GM21825 (cell line): ENCODE measurements around the gene NRTN.

Experiments
- ATAC-seq: cut with Tn5 transposase; IDR thresholded peaks from one replicate; pipeline ENCODE4 v1.9.1; 2021; ENCODE audit warnings: mild to moderate bottlenecking, moderate library complexity; ENCODE audit not compliant: unreplicated experiment

The NRTN gene

DNA sequence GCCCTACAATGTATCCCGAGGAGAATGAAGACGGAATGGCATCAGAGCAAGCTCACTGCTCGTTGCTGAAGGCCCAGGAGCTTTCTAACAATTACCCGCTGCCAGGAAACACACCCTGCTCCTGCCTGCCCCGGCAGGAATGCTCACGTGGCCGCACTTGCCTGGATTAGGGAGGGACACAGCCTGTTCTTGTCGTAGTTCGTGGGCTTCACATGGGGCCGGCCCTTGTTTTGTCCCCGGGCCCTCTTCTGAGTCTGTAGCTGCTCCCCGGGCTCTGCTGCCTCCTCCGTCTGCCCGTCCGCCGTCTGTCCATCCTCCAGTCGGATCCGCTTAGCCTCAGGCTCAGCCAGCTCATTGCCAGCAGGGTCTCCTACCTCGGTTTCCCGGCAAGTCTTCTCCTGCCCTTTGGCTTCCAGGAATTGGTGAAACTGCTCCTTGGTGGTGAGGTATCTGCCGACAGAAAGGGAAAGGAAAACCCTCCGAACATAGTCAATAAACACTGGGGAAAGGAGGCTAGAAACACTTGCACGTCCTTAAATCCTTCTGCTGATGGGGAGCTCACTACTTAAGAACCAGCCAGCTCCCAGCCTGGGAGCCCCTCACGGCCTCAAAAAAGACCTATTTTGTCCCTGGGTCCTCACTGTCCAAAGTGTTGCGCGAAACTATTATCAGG lies 14.8 kb upstream of the NRTN start:
- ATAC-seq, result no peak

DNA sequence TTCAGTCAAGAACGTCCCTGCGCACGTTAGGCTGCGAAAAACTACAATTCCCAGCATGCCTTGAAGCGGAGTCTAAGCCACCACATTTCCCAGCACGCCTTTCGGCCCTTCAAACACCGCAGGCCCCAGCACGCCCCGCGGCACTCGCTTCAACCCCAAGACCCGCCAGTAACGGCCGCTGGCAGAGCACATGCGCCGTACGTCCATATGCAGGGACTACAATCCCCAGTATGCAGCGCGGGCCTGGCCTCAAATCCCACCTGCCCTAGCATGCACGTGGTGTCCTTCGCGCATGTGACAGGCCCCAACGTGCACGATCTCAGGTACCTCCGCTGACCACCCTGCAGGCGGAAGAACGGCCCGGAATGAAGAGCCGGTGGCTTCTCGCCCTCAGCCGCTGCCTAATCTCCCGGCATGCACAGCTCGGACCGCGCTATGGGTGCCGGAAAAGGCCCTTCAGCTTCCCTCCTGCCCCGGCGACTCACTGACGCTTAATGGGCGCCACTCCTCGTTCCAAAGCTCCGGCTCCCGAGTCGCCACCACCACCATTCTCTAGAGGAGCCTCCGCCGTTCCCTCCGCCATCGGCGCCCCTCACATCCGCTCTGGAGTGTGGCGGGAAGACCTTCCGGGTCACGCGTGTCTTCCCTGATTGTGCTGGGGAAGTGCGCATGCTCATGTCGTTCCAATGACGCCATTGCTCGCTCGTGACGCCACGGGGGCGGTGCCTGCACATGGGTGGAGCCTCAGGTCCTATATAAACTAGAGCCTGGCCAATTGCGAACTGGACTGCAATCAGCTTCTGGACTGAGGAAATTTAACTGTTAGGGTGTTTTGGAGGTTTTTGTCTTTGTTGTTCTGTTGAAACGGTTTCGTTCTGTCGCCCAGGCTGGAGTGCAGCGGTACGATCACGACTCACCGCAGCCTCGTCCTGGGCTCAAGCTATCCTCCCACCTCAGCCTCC lies 14.0 kb upstream of the NRTN start, which contains the start of gene DUS3L:
TSS of gene DUS3L (minus strand) at position 605 of the 962 bp plus-strand sequence. CDS start at position 583, 22 bp downstream.
- ATAC-seq, result peak; percentile 74

DNA sequence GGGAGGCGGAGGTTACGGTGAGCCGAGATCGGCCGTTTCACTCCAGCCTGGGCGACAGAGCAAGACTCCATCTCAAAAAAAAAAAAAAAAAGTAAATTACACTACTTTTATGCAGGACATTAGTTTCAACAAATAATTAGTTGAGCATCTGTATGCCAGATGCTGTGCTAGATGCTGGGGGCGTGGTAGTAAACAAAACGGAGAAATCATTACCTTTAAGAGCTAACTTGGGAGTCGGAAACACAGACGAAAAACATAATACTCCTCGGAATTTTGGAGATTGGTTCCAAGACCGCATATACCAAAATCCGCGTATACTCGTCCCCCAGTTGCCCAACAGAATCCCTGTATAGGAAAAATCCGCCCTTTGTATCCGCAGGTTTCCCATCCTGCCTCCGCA lies 12.6 kb upstream of the NRTN start:
- ATAC-seq, result no peak

DNA sequence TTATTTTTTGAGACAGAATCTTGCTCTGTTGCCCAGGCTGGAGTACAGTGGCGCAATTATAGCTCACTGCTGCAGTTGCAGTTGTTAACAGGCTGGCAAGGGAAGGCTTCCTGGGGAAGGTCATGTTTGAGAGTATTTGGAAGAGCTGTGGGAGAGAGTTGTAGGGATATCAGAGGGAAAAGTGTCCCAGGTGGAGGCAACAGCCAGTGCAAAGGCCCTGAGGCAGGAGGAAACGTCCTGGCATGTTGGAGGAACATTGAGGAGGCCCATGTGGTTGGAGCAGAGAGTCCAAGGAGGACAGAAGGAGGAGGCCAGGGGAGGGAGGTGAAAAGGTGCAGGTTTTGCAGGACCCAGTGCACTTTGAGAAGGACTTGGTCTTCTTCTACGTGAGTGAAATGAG lies 11.7 kb upstream of the NRTN start:
- no peak for ATAC-seq

DNA sequence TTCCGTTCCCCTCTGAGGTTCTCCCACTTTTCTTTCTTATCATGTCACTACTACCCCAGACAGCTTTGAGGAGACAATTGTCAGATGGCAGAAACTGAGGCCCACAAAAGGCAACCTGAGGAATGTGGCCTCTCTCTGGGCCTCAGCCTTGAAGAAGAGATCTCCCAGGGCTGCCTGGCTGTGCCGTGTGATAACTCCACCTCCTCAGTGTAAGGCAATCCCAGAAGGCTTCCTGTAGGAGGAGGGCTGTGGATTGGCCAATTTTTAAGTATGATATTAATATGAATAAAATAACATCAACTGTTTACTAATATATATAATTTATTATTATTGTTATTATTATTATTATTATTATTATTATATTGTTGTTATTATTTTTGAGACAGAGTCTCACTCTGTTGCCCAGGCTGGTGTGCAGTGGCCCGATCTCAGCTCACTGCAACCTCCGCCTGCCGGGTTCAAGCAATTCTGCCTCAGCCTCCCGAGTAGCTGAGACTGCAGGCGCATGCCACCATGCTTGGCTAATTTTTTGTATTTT lies 9.4 kb upstream of the NRTN start:
- ATAC-seq, result no peak

DNA sequence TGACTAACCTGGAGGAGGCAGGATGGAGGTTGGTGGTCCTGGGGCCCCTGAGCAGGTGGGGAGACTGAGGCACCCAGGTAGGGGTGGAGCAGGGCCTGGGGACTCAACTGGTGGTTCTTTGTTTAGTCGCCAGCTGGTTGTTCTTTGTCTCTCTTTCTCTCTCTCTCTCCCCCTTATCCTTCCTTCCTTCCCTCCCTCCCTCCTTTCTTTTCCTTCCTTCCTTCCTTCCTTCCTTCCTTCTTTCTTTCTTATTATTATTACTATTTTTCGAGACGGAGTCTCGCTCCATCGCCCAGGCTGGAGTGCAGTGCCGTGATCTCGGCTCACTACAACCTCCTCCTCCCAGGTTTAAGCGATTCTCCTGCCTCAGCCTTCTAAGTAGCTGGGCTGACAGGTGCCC lies 6.6 kb upstream of the NRTN start:
- no peak for ATAC-seq

DNA sequence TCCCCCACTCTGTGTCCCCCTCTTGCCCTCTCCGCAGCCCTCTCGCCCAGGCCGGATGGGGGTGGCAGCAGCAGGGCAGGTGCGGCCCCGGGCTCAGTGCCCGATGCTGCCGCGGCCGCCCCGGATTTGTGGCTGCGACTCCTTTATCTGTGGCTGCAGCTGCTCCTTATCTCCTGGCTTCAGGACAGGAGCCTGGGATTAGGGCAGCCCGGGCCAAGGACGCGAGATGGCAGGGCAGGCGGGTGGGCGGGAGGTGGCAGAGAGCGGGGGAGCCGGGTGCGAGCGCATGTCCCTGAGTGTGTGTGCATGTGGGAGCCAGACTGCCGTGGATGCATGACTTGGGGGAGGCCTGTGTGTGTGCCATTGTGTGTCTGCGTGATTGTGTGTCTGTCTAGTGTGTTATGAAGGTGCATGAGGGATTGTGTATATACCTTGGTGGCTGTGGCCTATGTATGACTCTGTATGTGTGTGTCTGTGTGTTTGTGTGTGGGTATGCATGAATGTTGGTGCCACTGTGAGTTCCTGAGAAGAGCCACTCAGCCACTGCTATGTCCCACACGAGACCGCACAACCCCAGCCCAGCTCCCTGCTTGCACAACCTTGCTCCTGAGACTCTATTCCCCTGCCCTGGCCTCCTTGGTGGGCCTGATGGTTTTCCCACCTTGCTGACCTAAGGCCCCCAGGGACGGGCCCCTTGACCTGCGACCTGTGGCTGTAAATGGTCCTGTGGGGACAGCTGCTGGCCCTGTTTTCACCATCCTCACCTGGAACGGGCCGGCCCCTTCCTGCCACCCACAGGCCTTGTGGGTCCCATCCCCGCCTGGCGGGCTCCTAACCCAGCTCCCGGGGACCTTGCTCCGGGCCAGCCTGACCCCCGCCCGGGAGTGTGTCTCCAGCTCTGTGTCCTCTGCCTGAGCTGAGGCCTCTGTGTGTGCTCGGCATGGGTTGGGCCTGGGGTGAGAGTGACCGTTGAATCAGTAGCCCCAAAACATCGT lies 5.3 kb upstream of the NRTN start:
- ATAC-seq, result no peak

DNA sequence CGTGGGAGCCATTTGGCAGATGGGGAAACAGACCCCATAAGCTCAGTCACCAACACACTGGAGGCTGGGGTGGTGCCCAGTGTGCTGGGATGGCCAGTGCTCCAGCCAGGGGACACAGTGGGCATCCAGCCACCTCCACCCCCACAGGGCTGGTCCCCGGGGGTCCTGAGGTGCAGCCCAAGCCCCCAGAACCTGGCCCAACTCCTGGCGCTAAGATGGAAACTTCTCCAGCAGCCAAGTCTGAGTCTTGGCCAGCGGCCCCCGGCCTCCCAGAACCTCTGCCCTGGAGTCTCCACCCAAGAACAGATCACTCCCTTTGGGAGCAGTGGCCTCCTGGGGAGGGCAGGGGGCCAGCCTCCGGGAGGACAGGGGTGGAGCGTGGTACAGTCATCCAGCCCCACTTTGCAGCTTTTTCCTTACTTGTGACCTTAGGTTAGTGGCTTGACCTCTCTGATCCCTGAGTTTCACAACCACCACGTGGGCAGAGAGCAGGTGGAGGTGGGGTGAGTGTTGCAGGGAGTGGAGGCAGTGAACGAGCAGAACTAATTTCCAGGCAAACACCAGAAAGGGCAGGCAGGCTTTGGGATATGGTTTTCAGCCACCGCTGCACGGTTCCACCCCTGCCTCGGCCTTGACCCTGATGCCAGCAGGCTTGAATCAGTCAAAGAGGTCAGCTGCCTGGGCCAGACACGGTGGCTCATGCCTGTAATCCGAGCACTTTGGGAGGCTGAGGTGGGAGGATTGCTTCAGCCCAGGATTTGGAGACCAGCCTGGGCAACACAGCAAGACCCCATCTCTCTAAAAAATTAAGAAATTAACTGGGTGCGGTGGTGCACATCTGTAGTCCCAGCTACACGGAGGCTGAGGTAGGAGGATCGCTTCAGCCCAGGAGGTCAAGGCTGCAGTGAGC lies 4.3 kb upstream of the NRTN start:
- ATAC-seq, result no peak

DNA sequence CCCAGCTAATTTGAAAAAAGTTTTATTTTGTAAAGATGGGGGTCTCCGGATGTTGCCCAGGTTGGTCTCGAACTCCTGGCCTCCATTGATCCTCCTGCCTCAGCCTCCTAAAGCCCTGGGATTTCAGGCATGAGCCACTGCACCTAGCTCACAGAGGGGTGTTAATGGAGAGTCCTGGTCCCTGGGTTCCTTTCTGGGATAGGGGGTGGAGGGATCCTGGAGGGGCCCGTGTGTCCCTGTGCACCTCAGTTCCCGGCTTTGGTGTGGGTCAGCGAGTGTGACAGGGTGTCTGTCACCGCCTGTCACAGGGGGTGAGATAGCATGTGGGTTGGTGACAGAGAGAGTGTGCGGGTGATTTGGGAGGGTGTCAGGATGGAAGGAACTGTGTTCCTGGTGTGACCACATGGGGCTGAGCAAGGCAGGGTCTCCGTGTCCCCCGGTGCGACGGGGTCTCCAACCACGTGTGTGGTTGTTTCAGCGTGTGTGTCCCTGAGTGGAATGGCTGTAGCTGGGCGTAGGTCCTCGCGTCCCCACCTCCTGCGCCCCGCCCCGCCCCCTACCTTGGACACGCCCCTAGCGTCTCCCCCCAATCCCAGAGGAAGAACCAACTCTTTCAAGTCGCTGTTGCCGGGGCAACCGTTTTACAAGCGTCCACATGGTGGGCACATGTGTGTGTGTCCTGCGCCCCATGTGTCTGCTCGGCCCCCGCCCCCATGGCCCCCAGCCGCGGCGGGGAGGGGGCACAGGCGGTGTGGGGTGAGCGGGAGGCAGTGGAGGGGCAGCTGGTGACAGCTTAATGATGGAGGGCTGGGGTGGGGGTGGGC lies 2.9 kb upstream of the NRTN start:
- no peak for ATAC-seq

DNA sequence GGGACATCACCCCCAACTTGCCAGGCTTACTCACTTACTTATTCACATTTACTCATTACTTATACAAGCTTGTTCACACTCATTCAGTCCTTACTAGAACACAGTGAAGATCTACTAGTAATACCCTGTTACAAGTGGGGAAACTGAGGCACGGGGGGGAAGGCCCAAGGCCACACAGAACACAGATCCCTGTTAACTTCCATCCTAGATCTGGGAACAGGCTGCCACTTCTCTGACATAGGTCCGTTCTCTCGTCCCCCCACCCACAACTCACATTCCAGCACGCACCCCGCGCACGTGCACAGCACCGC lies 1.5 kb upstream of the NRTN start:
- no peak for ATAC-seq

DNA sequence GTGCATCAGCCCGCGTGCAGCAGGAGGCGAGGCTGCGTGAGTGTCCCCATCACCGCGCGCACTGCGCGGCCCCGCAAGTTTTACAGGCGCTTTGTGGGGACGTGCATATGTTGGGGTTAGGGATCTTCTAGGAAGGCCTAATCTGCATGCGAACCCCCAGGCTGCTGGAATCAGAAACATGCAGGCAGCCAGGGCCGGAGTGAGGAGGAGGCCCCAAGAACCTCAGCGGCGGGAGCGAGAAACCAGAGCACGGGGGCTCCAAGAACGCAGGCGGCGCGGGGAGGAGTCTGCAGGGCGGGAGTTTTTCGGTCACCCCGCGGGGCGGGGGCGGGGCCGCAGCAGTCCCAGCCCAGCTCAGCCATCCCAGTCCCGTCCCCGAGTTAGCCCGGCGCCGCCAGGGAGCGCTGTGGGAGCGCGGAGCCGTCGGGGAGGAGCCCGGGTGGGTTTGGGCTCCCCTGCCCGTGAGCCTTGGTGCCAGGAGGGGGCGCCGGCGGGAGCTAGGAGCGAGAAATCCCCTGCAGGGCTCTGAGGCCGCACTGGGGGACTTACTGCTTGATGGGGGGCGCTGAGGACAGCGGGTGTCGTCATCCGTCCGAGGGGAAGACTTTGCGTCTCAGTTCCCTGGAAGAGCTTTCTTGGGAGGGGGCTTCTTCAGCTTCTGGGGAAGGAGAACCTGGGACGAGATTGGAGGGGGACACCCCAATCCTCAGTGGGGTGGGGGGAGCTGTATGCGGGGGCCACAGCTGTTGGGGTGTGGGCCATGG lies 933 bp upstream of the NRTN start:
- peak; percentile 81 for ATAC-seq

DNA sequence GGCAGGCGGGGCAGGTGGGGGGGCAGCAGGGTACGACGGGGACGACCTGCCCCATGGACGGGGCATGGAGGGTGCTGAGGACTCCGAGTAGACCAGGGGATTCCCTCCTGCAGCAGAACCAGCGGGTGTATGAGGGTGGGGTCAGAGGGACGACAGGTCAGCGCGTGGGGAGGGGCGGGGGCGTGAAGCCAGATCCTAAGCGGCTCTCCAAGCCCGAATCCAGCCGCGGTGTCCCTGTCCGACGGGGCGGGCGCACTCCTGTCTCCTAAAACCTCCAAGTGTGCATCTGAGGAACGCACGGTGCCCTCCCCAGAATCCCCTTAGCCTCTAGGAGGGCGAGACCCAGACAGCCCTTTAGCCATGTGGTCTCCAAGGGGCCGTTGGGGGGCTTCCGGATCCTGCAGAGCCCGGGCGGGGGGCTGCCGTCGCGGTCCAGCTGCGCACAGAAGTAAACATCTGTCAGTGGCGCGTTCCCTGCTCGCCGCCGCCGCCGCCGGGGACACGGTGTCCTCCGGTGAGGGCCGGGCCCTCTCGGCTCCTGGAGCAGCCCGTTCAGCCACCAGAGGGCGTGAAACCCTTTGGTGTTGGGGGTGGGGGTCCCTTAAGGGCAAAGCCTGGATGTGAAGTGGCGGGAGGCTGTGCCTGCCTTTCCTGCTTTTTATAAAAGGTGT lies 730 bp downstream of the NRTN start:
- no peak for ATAC-seq

DNA sequence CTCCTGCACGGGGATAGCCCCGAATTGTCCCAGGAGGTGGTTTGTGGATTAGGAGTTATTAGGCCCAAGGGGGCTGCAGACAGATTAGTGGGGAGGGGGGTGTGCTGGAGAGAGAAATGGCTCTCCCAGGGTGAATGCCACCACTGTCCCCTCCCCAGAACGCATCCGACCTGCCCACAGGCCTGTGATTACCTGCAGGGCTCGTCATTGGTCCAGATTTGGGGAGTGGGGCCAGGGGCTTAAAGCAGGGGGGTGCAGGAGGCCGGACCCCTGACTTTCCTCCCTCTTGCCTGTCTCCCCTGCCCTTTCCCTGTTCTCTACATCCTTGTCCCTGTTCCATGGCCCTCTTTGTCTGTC lies 1.2 kb downstream of the NRTN start:
- ATAC-seq, result no peak

DNA sequence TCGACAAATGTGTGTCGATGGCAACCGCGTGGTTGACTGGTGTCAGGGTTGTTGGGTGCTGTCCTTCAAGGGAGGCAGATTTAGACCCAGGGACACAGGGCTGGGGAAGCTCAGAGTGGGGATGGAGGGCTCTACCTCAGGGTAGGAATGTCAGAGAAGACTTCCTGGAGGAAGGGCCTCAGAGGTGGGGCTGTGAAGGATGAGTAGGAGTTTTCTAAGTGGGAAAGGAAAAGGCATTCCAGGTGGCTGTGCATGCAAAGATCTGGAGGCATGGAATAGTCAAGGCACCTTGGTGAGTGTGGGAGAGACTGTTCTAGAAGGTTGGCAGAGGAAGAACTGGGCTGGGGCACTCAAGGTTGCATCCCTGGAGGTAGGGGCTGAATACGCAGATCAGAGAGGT lies 2.0 kb downstream of the NRTN start:
- no peak for ATAC-seq

DNA sequence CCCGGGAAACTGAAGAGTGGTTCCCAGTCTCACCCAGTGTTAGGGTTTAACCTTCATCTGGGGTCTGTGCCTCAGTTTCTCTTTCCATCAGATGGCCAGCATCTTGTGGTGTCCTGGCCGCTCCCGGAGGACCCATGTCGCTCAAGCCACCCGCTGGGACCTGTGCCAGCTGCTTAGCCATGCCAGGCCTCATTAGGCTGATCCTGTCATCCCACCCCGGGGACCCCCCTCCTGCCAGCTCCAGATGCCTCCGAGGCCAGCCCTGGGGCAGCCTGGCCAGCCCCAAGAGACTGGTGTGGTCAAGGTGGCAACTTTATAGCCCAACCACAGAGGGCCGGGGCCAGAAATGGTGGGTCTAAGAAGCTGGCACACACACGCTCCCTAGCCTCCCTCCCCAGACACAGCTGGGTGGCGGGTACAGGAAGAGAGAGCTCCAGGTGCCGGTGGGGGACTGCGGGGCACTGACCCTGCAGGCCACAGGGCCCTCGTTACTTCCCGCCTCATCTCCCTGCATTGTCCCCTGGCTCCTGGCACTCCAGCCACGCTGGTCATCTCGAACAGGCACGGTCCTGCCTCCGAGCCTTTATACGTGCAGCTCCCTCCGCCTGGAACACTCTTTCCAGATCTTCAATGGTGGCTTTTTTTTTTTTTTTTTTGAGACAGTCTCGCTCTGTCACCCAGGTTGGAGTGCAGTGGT lies 3.4 kb downstream of the NRTN start:
- no peak for ATAC-seq

DNA sequence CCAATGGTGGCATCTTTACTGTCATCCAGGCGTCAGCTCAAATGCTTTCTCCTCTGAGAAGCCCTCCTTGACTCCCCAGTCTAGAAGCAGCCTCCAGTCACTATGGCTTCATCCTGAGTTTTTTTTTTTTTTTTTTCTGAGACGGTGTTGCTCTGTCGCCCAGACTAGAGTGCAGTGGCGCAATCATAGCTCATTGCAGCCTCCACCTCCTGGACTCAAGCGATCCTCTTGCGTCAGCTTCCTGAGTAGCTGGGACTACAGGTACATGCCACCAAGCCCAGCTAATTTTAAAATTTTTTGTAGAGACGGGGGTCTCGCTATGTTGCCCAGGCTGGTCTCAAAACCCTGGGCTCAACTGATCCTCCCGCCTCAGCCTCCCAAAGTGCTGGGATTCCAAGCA lies 4.2 kb downstream of the NRTN start:
- no peak for ATAC-seq

DNA sequence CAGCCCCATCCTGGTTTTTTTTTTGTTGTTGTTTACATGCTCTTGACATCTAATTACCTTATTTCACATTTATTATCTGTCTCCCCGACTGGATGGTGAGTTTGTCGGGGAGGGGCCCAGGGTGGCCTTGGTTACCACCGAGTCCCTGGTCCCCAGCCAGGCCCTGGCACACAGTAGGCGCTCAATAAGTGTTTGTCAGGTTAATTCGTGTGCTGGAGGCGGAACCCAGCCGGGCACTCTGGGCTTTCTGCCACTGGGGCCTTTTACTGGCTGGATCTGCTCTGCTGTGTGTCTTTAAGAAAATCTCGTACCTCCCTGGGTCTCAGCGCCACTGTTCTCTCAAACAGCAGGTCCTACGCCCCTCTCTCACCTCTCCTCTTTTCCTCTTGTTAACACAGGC lies 4.6 kb downstream of the NRTN start:
- ATAC-seq, result no peak
